Central memory CD4-positive, alpha-beta T cell (primary cell): Measurements from ENCODE around the gene ATP6V0E1.

Experiments
- DNase-seq: peaks from one replicate; pipeline ENCODE4 v3.0.0; 2022

Gene ATP6V0E1

DNA sequence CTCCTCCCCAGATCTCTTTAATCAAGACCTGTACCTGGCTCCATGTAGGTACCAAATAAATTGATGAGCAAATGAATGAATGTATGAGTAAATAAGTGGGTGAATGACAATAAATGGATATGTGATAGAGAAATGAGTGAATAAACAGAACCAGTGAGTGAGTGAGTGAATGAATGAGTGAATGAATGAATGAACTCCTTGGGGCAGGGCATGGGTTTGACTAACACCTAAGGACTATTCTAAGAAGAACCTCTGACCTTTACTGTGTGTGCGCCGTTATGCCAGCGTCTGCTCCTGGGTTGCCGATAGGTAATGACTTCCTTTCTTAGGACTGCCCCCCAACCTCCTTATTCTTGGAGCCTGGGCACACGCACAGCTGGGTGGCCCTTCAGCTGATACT, 26.1 kb upstream of the ATP6V0E1 start:
- DNase-seq, result no peak

DNA sequence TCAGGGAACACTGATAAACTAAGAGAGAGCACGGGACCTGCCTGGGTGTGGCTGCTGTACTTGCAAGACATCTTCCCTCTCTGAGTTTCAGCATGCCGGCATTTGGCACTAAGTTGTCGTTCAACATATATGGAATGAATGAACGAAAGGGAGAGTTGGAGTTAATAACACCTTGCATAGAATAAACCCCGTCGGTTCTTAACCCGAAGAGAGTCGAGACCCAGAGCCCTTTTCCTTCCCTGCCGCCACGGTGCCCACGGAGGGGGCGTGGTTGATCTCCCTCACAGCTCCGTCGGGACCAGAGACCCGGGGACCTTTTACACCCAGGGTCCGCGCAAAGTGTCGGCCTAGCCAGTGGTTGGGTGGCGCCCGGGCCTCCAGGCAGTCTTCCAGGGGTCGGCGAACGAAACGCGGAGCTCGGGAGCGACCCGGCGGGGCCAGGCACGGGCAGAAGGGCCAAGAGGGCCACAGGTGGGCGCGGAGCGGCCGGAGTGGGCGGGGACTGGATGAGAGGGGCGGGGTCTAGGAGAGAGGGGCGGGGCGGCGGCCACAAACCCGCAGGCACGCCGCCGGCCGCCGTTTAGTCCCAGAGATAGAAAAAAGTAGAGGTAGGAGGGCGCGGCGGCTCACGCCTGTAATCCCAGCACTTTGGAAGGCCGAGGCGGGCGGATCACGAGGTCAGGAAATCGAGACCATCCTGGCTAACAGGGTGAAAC, 25.1 kb upstream of the ATP6V0E1 start:
- peak; percentile 61 for DNase-seq

- DNase-seq, result no peak
These were observed 23.5 kb upstream of the ATP6V0E1 start for GRCh38 chr5:172959824-172960799.

- DNase-seq, result no peak
These were observed 13.7 kb upstream of the ATP6V0E1 start for GRCh38 chr5:172969921-172970320.

DNA sequence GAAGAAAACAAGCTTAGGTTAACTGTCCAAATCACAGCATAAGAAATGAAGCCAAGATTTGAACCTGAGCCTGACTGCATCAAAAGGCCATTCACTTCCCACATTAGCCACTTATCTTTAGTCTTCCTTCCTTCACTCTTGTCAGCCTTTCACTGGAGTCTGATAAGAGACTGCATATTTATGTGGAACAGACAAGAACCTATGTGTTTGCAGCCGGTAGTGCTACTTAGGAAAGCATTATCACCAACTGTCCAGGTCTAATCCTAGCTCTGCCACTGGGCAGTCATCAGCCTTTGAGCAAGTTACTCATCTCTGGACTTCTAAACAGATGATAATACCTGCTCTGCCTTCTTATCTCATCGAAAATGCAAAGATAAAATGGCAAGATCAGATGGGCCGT, 12.1 kb upstream of the ATP6V0E1 start:
- no peak for DNase-seq

- no peak for DNase-seq
These were observed 11.0 kb upstream of the ATP6V0E1 start for GRCh38 chr5:172972552-172972951.

GRCh38 chr5:172973127-172973916, 10.2 kb upstream of the ATP6V0E1 start:
- no peak for DNase-seq

DNA sequence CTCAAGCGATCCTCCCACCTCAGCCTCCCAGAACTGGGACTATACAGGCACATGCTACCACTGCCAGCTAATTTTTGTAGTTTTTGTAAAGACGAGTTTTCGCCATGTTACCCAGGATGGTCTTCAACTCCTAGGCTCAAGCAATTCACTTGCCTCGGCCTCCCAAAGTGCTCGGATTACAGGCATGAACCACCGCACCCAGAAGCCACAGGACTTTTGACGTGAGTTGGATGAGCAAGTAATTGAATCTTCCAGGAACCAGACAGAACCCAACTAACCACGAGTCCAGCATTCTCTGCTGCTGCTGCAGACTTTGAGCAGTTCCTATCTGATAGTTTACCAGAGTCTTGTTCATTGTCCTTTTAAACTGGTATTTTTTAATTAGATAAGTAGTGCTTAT, 9.6 kb upstream of the ATP6V0E1 start:
- DNase-seq, result no peak

DNA sequence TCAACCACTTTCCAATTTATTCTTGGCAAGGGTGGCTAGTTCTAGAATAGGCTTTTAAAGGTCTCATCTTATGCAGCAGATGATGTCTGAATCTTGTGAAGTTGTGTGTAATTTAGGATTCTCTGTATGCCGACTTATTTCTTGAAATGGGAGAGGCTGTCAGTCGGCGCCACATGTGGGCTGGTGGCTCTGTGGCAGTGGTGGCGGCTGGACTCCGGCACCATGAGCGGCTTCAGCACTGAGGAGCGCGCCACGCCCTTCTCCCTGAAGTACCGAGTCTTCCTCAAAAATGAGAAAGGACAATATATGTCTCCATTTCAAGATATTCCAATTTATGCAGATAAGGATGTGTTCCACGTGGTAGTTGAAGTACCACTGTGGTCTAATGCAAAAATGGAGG, 8.3 kb upstream of the ATP6V0E1 start:
- no peak for DNase-seq

DNA sequence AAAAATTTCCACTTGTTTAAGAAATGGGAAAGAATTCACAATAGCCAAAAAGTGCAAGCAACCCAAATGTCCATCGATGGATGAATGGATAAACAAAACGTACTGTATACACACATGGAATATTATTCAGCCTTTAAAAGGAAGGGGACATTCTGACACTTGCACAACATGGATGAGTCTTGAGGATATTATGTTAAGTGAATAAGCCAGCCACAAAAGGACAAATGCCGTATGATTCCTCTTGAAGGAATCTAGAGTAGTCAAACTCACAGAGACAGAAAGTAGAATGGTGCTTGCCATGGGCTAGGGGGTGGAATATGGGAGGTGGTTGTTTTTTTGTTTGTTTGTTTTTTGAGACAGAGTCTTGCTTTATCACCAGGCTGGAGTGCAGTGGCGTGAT, 3.8 kb upstream of the ATP6V0E1 start:
- DNase-seq, result no peak

DNA sequence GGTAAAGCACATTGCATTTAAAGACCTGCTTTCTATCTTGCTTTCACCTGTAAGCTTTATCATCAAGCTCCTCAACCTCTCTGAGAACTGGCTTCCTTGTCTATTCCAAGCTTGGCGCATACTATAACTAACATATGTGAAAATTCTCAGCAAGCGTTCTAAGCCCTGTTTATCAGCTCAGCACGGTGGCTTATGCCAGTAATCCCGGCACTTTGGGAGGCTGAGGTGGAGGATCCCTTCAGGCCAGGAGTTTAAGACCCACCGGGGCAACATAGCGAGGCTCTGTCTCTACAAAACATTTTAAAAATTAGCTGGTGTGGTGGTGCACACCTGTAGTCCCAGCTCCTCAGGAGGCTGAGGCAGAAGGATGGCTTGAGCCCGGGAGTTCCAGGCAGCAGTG, 1.6 kb upstream of the ATP6V0E1 start:
- DNase-seq, result no peak

DNA sequence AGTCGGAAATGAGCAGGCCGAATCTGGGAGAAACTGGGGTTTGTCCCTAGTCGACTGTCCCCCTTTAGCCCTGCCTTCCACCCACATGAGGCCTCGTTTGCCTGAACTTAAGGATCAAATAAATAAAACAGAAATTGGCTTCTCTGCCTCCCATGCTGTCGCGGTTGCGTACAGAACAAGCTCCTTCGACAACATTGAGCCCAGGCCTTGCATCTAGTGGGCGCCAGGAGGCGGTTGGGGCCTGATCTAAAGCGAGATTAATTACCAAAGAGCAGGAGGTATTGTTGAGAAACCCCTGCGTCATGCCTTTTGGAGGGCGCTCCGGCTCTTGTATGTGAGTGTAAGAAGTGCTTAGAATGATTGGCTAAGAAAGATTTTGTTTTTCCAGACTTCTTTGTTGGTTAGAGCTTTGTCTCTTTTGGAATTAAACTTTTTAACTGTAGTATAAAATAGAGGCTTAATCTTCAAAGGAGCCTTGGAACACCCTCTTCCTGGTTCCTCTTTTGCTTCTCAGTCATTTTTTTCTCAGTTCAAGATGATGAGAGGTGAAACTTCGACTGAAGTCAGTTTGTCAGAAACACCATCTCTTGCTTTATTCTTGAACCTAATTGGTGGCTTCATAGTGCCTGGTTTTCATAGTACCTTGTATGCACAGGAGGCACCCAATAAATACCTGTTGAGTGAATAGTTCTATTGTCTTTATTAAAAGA, 828 bp downstream of the ATP6V0E1 start:
- DNase-seq, result peak; percentile 78

- DNase-seq, result no peak
These were observed 2.0 kb downstream of the ATP6V0E1 start for GRCh38 chr5:172985596-172985995.

DNA sequence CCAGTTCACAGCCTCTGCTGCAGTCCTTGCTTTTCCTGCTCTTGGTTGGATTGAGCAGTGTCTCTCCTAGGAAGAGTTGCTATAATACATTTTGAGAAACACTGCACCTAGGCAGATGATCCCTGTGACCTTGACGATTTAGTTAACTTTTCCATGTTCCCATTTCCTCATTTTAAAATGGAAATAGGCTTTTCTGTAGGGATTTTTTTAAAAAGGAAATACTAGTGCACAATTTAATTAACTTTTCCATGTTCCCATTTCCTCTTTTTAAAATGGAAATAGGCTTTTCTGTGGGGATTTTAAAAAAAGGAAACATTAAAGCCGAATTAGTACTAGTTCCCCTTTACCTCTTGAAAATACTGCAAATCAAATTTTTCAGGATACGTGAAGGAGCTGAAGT, 4.7 kb downstream of the ATP6V0E1 start:
- no peak for DNase-seq

DNA sequence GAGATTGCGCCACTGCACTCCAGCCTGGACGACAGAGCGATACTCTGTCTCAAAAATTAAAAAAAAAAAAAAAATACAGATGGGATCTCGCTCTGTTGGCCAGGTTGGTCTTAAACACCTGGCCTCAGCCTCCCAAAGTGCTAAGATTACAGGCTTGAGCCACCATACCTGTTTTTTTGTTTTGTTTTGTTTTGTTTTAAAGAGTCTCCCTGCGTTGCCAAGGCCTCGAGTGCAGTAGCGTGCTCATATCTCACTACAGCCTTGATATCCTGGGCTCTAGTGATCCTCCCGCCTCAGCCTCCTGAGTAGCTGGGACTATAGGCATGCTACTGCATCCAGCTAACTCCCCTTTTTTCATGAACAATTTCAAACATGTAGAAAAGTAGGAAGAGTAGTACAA, 7.2 kb downstream of the ATP6V0E1 start:
- no peak for DNase-seq

DNA sequence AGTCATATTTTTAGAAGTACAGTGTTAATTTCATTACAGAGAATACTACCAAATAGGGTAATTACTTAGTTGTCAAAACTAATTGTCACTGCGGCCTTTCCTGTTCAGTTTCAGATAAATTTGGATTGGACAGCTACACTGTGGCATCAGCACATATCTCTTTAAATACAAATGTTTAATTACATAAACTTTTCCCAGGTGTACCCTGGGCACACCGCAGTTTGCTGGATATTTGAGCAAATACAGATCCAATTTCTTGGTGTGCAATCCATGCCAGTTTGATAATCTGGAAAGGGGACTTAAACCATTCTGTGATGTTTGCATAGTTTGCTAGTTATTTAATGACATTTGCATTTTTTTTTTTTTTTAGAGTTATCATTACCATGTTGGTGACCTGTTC, 10.8 kb downstream of the ATP6V0E1 start:
- DNase-seq, result no peak

DNA sequence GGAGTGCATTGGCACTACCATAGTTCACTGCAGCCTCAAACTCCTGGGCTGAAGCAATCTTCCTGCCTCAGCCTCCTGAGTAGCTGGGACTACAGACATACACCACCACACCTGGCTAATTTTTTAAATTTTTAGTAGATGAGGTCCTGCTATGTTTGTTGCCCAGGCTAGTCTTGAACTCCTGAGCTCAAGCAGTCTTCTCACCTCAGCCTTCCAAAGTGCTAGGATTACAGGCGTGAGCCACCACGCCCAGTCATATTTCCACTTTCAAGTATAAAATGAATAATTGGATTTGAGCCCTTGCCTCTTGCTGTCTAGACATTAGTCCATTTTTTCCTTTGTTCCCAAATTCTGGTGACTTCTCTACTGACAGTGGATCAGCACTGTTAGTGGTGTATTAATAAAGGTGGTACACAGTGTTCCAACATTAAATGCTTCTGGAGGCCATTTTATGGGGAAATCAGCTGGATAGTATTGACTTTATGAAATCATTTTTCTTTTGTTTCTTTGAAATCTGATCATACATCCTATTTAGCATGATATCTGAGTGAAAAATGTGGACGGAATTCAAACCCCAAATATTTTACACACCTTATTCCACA, 15.9 kb downstream of the ATP6V0E1 start:
- no peak for DNase-seq

DNA sequence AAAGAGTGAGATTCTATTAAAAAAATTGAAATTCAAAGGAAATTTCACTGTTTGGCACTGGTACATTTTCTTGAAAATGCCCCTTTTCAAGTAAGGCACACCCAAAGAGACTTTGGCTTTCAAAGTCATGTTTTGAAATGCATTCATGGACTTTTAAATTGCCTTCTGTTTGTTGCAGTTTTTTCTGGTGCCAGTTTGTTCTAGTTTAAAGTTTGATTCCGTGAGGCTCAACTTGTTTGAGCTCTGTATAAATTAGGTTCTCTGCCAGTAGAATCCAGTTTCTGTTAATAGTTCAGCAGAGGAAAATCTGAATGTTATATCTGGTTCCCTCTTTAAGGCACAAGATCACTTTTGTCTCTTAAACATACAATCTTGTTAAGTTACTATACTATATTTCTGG, 16.4 kb downstream of the ATP6V0E1 start:
- DNase-seq, result no peak

GRCh38 chr5:173001229-173001841, 17.8 kb downstream of the ATP6V0E1 start:
- DNase-seq, result no peak

GRCh38 chr5:173003360-173003759, 19.8 kb downstream of the ATP6V0E1 start:
- no peak for DNase-seq

GRCh38 chr5:173004013-173004412, 20.4 kb downstream of the ATP6V0E1 start:
- no peak for DNase-seq

DNA sequence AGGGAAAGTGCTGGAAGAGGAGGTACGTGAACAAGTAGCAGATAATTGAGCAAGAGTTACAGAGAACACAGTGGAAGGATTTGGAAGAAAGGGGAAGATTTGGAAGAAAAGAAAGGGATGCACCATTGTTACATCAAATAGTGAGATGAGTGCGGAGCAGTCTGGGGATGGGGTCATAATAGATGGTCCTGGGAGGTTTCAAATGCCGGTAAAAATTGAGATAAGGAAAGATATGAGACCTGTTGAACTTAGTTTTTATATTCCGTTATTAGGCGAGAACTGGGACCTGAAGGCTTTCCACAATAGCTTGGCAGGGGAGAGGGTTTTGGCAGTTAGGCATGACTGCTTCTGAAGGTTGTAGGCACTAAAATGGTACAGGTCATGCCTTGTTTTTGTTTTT, 20.9 kb downstream of the ATP6V0E1 start:
- DNase-seq, result no peak
